Tibial artery (tissue), 4 donors: ENCODE measurements around the gene ESRRA.
"Not testable (repeated sequence)": the region's sequence is repeated elsewhere in the genome, so short reads cannot be mapped to it uniquely, and the experiment has no call there.

ENCODE experiments used
- DNase-seq, 2 donors: peaks; one replicate each; pipeline ENCODE4 v3.0.0-alpha.2; 2019
- H3K27ac ChIP-seq, 2 donors: fragments of 200-600 bp; sonication (generic) in 1 of 2; 1 replicate in 1 of 2; 2 replicates in 1 of 2; pipeline ENCODE4 v1.5.1; 2018 to 2019; ENCODE audit warnings: mild to moderate bottlenecking in 1 of 2
- H3K27me3 ChIP-seq, 2 donors: fragments of 200-600 bp; sonication (generic) in 1 of 2; one replicate each; pipeline versions ENCODE4 v1.5.1 to v1.6.0; 2016 to 2019
- H3K36me3 ChIP-seq, 3 donors: fragments of 200-600 bp; sonication (generic) in 2 of 3; one replicate each; pipeline ENCODE4 v1.5.1; 2016 to 2019; ENCODE audit warnings: mild to moderate bottlenecking in 2 of 3
- H3K4me1 ChIP-seq, 4 donors: fragments of 200-600 bp; sonication (generic) in 2 of 4; 1 replicate in 3 of 4; 2 replicates in 1 of 4; pipeline ENCODE4 v1.5.1; 2016 to 2019
- H3K4me3 ChIP-seq, 2 donors: fragments of 200-600 bp; sonication (generic) in 1 of 2; 1 replicate in 1 of 2; 2 replicates in 1 of 2; pipeline ENCODE4 v1.5.1; 2018 to 2019; ENCODE audit warnings: mild to moderate bottlenecking in 2 of 2
- H3K9me3 ChIP-seq, 3 donors: fragments of 200-600 bp; sonication (generic) in 1 of 3; one replicate each; pipeline ENCODE4 v1.5.1; 2016 to 2019
- CTCF ChIP-seq, 2 experiments: fragments of 200-600 bp in 1 of 2; fragments of 450-650 bp in 1 of 2; IDR thresholded peaks; one replicate each; pipeline ENCODE4 v1.5.1; 2017 to 2019; ENCODE audit warnings: antibody characterized with exemption in 2 of 2, mild to moderate bottlenecking in 1 of 2, moderate library complexity in 1 of 2
- intact Hi-C: fragments of 100-400 bp; cut with DNase I; formaldehyde crosslinking; loops from one replicate; pipeline ENCODE4 v1.15.0; 2023; ENCODE audit warnings: low total_unique reads

ESRRA gene

GRCh38 chr11:64314805-64315561 lies 9.7 kb downstream of the ESRRA start:
- H3K4me3 ChIP-seq: no peak overlapping the region
- H3K4me1 ChIP-seq: peaks cover 0 to 23% (median 22%) of the 10 kb centered on the region in 4 donors
- TF ChIP-seq CTCF (IDR thresholded peaks at IDR 0.05): no peak
- H3K27me3 ChIP-seq: no peaks in the 10 kb centered on the region
- intact Hi-C loops: no loop called here
- peak in 1 of 2 donors; percentile 63 for DNase-seq
- H3K27ac ChIP-seq: no peak overlapping the region
- peaks cover 8 to 35% (median 20%) of the 10 kb centered on the region in 3 donors for H3K36me3 ChIP-seq
- H3K9me3 ChIP-seq: no peaks in the 10 kb centered on the region

GRCh38 chr11:64315667-64316526 lies 10.6 kb downstream of the ESRRA start:
- peak overlapping the region; percentile 95 to 97 for H3K27ac ChIP-seq

GRCh38 chr11:64316672-64317324 lies 11.5 kb downstream of the ESRRA start:
- intact Hi-C loops: no loop called here
- peaks cover 8 to 51% (median 20%) of the 10 kb centered on the region in 3 donors for H3K36me3 ChIP-seq
- H3K27ac ChIP-seq: peak overlapping the region; percentile 95 to 97
- no peaks in the 10 kb centered on the region for H3K9me3 ChIP-seq
- TF ChIP-seq CTCF (IDR thresholded peaks at IDR 0.05): no peak
- H3K4me3 ChIP-seq: peak overlapping the region; percentile 85 to 93
- peaks cover 0 to 27% (median 22%) of the 10 kb centered on the region in 4 donors for H3K4me1 ChIP-seq
- no peak for DNase-seq
- no peaks in the 10 kb centered on the region for H3K27me3 ChIP-seq

More at GRCh38 chr11:64315667-64316526, 10.6 kb downstream of the ESRRA start:
- peaks cover 8 to 43% (median 20%) of the 10 kb centered on the region in 3 donors for H3K36me3 ChIP-seq
- DNase-seq: peak in 1 of 2 donors; percentile 59
- H3K27me3 ChIP-seq, intact Hi-C loops, H3K9me3 ChIP-seq: not testable (repeated sequence)
- peaks cover 0 to 27% (median 22%) of the 10 kb centered on the region in 4 donors for H3K4me1 ChIP-seq
- peak overlapping the region in 1 of 2 donors; percentile 93 for H3K4me3 ChIP-seq

- Histone ChIP-seq H3K4me3 (peak within 1 kb of the TSS; percentile 85 to 93), H3K27ac (peak within 1 kb of the TSS; percentile 95 to 97), H3K4me1 (peaks cover 0 to 27% (median 22%) of the 10 kb centered on the region in 4 donors), H3K9me3 (no peaks in the 10 kb centered on the region), H3K27me3 (no peaks in the 10 kb centered on the region), H3K36me3 (peaks cover 8 to 55% (median 20%) of the 10 kb centered on the region in 3 donors)
- DNase-seq: peak; percentile 99
- intact Hi-C loops: no loop called here
- TF ChIP-seq CTCF (IDR thresholded peaks at IDR 0.05): no peak
Observed at GRCh38 chr11:64317325-64317960, 12.1 kb downstream of the ESRRA start, which contains the start of gene TRMT112. TRMT112 (minus strand) TSS chr11:64317559; CDS start chr11:64317526, 33 bp downstream.

GRCh38 chr11:64317961-64318765 lies 12.8 kb downstream of the ESRRA start, which contains the start of gene PRDX5:
PRDX5 (plus strand) TSS chr11:64318121; CDS start chr11:64318216, 95 bp downstream.
- peak within 1 kb of the TSS; percentile 85 to 93 for H3K4me3 ChIP-seq
- TF ChIP-seq CTCF (IDR thresholded peaks at IDR 0.05): peak; percentile 21
- H3K27me3 ChIP-seq: no peaks in the 10 kb centered on the region
- no peaks in the 10 kb centered on the region for H3K9me3 ChIP-seq
- peaks cover 8 to 62% (median 20%) of the 10 kb centered on the region in 3 donors for H3K36me3 ChIP-seq
- intact Hi-C loops: loop anchor here (2.0 kb wide), 1 partner anchor 37 kb away; no protein-coding TSS in a partner anchor
- peak within 1 kb of the TSS; percentile 95 to 97 for H3K27ac ChIP-seq
- H3K4me1 ChIP-seq: peaks cover 0 to 33% (median 22%) of the 10 kb centered on the region in 4 donors
- DNase-seq: peak; percentile 97 to 99
